IPS-15b (cell line): ENCODE measurements around the gene NDST1.

Experiments
- H3K27me3 ChIP-seq: one replicate; pipeline ENCODE4 v1.6.1; 2013; ENCODE audit warnings: low read length; ENCODE audit not compliant: control insufficient read depth, insufficient read depth
- H3K36me3 ChIP-seq: one replicate; pipeline ENCODE4 v1.6.1; 2013; ENCODE audit warnings: low read length; ENCODE audit not compliant: control insufficient read depth, insufficient read depth
- H3K4me1 ChIP-seq: one replicate; pipeline ENCODE4 v1.6.1; 2013; ENCODE audit warnings: mild to moderate bottlenecking, low read length; ENCODE audit not compliant: control insufficient read depth, insufficient read depth
- H3K4me3 ChIP-seq: one replicate; pipeline ENCODE4 v1.5.1; 2013; ENCODE audit warnings: low read depth, low read length
- H3K9ac ChIP-seq: one replicate; pipeline ENCODE4 v1.6.1; 2013; ENCODE audit warnings: low read depth, mild to moderate bottlenecking, low read length
- H3K9me3 ChIP-seq: one replicate; pipeline ENCODE4 v1.6.1; 2013; ENCODE audit warnings: mild to moderate bottlenecking, low read length; ENCODE audit not compliant: control insufficient read depth, insufficient read depth

NDST1 gene

DNA sequence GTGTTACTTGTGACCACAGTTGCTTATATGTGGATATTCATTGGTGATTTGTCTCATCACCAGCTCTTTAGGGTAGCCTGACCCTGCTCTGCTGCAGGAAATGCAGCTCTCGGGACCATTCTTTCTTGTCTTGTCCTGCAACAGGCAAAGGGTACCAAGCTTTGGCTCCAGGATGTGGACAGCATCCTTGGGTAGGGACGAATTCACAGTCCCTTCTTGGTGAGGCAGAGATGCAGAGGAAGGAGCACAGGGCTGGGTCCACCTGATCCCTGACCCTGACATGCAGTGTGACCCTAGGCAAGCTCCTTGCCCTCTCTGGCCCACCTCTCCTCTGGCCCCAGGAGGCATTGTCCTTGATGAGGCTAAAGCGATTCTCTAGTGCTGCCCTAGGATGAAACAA, 95.6 kb downstream of the NDST1 start:
- Histone ChIP-seq H3K4me1 (no peaks in the 10 kb centered on the region), H3K36me3 (no peaks in the 10 kb centered on the region), H3K4me3 (no peak overlapping the region), H3K9me3 (no peaks in the 10 kb centered on the region), H3K9ac (no peak overlapping the region), H3K27me3 (no peaks in the 10 kb centered on the region)

DNA sequence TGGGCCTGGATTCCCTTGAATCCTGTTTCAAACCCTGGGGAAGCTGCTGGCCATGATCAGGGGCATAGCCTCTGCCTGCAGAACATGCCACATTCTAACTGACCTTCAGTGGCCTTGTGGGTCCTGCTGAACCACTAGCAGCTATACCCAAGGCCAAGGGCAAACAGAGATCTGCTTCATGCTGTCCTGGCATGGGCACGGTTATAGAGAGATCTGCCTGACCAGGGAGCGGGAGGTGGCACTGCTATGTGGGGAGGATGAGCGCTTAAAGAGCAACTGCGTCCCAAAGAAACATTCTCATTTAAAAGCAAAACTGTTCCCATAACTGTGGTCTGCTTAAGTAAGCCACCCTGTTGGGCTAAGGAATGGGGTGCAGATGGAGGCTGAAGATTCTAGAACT, 96.1 kb downstream of the NDST1 start:
- Histone ChIP-seq H3K4me3 (no peak overlapping the region), H3K9me3 (no peaks in the 10 kb centered on the region), H3K4me1 (no peaks in the 10 kb centered on the region), H3K9ac (no peak overlapping the region), H3K36me3 (no peaks in the 10 kb centered on the region), H3K27me3 (no peaks in the 10 kb centered on the region)

DNA sequence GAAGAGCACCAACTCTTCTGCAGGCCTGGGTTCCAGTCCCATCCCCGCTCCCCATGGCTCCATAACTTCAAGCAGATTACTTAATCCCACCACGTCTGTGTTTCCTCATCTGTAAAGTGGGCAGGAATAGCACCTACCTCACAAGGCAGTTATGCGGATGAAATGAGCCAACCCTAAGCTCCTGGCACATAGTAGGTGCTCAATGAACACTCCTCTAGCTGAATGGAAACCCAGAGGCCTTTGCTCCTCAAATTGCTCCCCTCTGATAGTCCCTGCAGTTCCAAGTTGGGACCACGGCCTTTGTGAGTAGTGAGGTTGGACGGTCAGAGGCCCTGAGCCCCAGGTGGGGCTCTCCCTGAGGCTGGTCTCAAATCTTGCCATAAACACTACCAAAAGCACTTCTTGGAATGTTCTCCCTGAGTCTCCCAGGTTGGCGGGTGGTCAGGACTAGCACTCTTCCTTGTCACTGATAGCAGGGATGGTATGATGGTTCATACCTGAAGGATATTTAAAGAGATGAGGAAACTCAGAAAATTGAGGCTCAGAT, 97.0 kb downstream of the NDST1 start:
- no peaks in the 10 kb centered on the region for H3K27me3 ChIP-seq
- H3K9ac ChIP-seq, result no peak overlapping the region
- no peaks in the 10 kb centered on the region for H3K4me1 ChIP-seq

DNA sequence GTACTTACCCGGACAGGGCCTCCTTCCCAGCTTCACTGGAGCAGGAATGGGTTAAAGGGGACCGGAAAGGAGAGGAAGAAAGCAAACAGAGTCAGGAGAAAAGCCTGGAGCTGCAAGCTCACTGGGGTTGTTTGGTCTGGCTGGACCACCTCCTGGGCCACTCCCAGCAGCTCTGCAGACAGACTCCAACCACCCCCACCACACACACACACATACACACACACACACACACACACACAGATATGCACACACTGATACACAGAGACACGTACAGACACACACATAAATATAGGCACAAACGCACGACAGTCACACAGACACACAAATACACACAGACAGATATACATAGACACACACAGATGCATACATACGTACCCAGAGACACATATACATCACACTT, 97.6 kb downstream of the NDST1 start:
- Histone ChIP-seq H3K36me3 (no peaks in the 10 kb centered on the region), H3K9me3 (no peaks in the 10 kb centered on the region), H3K4me1 (no peaks in the 10 kb centered on the region), H3K9ac (no peak overlapping the region), H3K27me3 (no peaks in the 10 kb centered on the region), H3K4me3 (no peak overlapping the region)

More for the DNA sequence above, 97.0 kb downstream of the NDST1 start:
- Histone ChIP-seq H3K9me3 (no peaks in the 10 kb centered on the region), H3K36me3 (no peaks in the 10 kb centered on the region), H3K4me3 (no peak overlapping the region)

DNA sequence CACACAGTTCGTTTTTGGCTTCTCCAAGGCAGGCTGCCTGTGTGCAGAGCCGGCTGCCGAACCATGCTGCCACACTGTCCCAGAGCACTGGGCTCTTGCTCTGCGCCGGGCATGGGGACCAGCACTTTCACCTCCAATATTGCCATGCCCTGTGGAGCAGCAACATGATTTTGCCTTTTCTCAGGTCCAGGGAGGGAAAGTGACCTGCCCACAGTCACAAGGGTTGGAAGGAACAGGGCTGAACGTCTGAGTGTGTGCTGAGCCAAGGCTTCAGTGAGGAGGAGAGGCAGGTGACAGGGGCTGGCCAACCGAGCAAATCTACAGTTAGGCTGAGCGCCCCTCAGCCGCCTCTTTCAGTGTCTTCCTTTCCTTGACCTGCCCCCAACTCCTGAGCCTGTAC, 98.5 kb downstream of the NDST1 start:
- Histone ChIP-seq H3K9me3 (no peaks in the 10 kb centered on the region), H3K27me3 (no peaks in the 10 kb centered on the region), H3K36me3 (no peaks in the 10 kb centered on the region), H3K4me3 (no peak overlapping the region), H3K9ac (no peak overlapping the region), H3K4me1 (no peaks in the 10 kb centered on the region)

DNA sequence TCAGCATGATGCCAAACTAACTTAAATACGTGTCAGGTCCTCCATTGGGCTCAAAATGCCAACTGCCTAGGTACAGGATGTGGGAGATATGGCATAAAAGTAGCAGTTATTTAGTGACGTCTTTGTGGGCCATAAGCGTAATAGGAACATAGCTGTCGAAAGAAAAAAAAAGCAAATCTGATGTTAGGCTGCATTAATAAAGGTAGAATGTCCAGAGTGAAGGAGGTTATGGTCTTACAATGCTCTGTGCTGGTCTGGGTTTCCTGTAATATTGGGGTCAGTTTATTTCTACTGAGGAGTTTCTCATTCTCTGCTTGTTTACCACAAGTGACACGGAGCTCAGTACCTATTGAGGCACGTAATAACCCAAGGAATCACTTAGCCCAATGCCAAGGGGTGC, 99.2 kb downstream of the NDST1 start:
- no peak overlapping the region for H3K4me3 ChIP-seq

More for the DNA sequence above, 99.2 kb downstream of the NDST1 start:
- no peak overlapping the region for H3K9ac ChIP-seq
- H3K4me1 ChIP-seq, result no peaks in the 10 kb centered on the region
- no peaks in the 10 kb centered on the region for H3K36me3 ChIP-seq
- H3K9me3 ChIP-seq, result no peaks in the 10 kb centered on the region
- no peaks in the 10 kb centered on the region for H3K27me3 ChIP-seq
